Central memory CD8-positive, alpha-beta T cell (primary cell): ENCODE data around the gene MT2A.
A peak's percentile ranks its signal among the peaks of the same experiment; 100 is the strongest.
"Not testable (repeated sequence)": the region's sequence is repeated elsewhere in the genome, so short reads cannot be mapped to it uniquely, and the experiment has no call there.

Experiments
- ATAC-seq: fragments of 150-1000 bp; cut with Tn5 transposase; replicated peaks from 2 replicates; pipeline ENCODE4 v1.10.0; 2022; ENCODE audit warnings: mild to moderate bottlenecking, moderate FRiP score, moderate number of reproducible peaks; ENCODE audit not compliant: poor library complexity, severe bottlenecking; ENCODE audit errors: extremely low read depth
- DNase-seq, 2 donors: peaks; one replicate each; pipeline ENCODE4 v3.0.0; 2021; ENCODE audit warnings: low spot score in 2 of 2
- H3K27ac Mint-ChIP-seq: one replicate; pipeline ENCODE4 v1.8.0; 2022; ENCODE audit warnings: low read depth, mild to moderate bottlenecking, moderate library complexity, mixed read lengths
- H3K27me3 Mint-ChIP-seq: one replicate; pipeline ENCODE4 v1.8.0; 2022; ENCODE audit warnings: mixed read lengths
- H3K36me3 Mint-ChIP-seq: one replicate; pipeline ENCODE4 v1.8.0; 2022; ENCODE audit warnings: mild to moderate bottlenecking, moderate library complexity, mixed read lengths; ENCODE audit not compliant: insufficient read depth
- H3K4me1 Mint-ChIP-seq: one replicate; pipeline ENCODE4 v1.8.0; 2022; ENCODE audit warnings: mixed read lengths
- H3K4me3 Mint-ChIP-seq: one replicate; pipeline ENCODE4 v1.8.0; 2022; ENCODE audit warnings: mild to moderate bottlenecking, moderate library complexity, mixed read lengths
- H3K9me3 Mint-ChIP-seq: one replicate; pipeline ENCODE4 v1.8.0; 2022; ENCODE audit warnings: mixed read lengths

The MT2A gene

GRCh38 chr16:56616608-56617211 lies 8.3 kb downstream of the MT2A start:
- Mint-ChIP-seq H3K4me3 (peak overlapping the region; percentile 44), H3K4me1 (no peaks in the 10 kb centered on the region), H3K36me3 (no peaks in the 10 kb centered on the region), H3K27me3 (peaks cover 14% of the 10 kb centered on the region), H3K9me3 (no peaks in the 10 kb centered on the region), H3K27ac (no peak overlapping the region)
- ATAC-seq: no peak
- DNase-seq: no peak

GRCh38 chr16:56617212-56618085 lies 9.1 kb downstream of the MT2A start:
- no peak for ATAC-seq

GRCh38 chr16:56618138-56618537 lies 9.8 kb downstream of the MT2A start:
- no peaks in the 10 kb centered on the region for H3K4me1 Mint-ChIP-seq
- no peak for ATAC-seq
- H3K9me3 Mint-ChIP-seq: no peaks in the 10 kb centered on the region
- no peak overlapping the region for H3K27ac Mint-ChIP-seq
- H3K27me3 Mint-ChIP-seq: peaks cover 14% of the 10 kb centered on the region
- H3K4me3 Mint-ChIP-seq: no peak overlapping the region
- H3K36me3 Mint-ChIP-seq: no peaks in the 10 kb centered on the region
- no peak for DNase-seq

More at GRCh38 chr16:56617212-56618085, 9.1 kb downstream of the MT2A start:
- no peaks in the 10 kb centered on the region for H3K9me3 Mint-ChIP-seq
- no peaks in the 10 kb centered on the region for H3K36me3 Mint-ChIP-seq
- no peaks in the 10 kb centered on the region for H3K4me1 Mint-ChIP-seq
- no peak for DNase-seq
- peaks cover 14% of the 10 kb centered on the region for H3K27me3 Mint-ChIP-seq
- no peak overlapping the region for H3K27ac Mint-ChIP-seq
- H3K4me3 Mint-ChIP-seq: peak overlapping the region; percentile 53

- Mint-ChIP-seq H3K27ac (no peak overlapping the region), H3K27me3 (peaks cover 14% of the 10 kb centered on the region), H3K36me3 (peaks cover 2% of the 10 kb centered on the region), H3K4me1 (peaks cover 8% of the 10 kb centered on the region), H3K4me3 (no peak overlapping the region), H3K9me3 (no peaks in the 10 kb centered on the region)
- ATAC-seq: no peak
- DNase-seq: no peak
Observed at GRCh38 chr16:56620339-56620897, 12.0 kb downstream of the MT2A start.

GRCh38 chr16:56621665-56622445 lies 13.5 kb downstream of the MT2A start:
- not testable (repeated sequence) for ATAC-seq, H3K27ac Mint-ChIP-seq, H3K4me3 Mint-ChIP-seq, H3K9me3 Mint-ChIP-seq, H3K36me3 Mint-ChIP-seq, DNase-seq
- Mint-ChIP-seq H3K27me3 (peaks cover 10% of the 10 kb centered on the region), H3K4me1 (peaks cover 15% of the 10 kb centered on the region)

- not testable (repeated sequence) for H3K27me3 Mint-ChIP-seq, H3K27ac Mint-ChIP-seq, ATAC-seq, H3K4me3 Mint-ChIP-seq, H3K36me3 Mint-ChIP-seq, H3K9me3 Mint-ChIP-seq, DNase-seq
- H3K4me1 Mint-ChIP-seq: peaks cover 15% of the 10 kb centered on the region
Observed at GRCh38 chr16:56623184-56623583, 14.8 kb downstream of the MT2A start.

GRCh38 chr16:56623637-56624036 lies 15.3 kb downstream of the MT2A start:
- H3K36me3 Mint-ChIP-seq: peaks cover 5% of the 10 kb centered on the region
- ATAC-seq (no peak), DNase-seq (no peak)
- H3K4me1 Mint-ChIP-seq: peaks cover 15% of the 10 kb centered on the region
- no peaks in the 10 kb centered on the region for H3K9me3 Mint-ChIP-seq
- no peak overlapping the region for H3K27ac Mint-ChIP-seq
- no peak overlapping the region for H3K4me3 Mint-ChIP-seq
- no peaks in the 10 kb centered on the region for H3K27me3 Mint-ChIP-seq

GRCh38 chr16:56625140-56625942 lies 17.0 kb downstream of the MT2A start, which contains the start of gene MT1E:
Gene MT1E, plus strand, starts transcription at chr16:56625781. Its CDS starts 71 bp downstream, at chr16:56625852.
- peak; percentile 98 for ATAC-seq
- Mint-ChIP-seq H3K27ac (peak within 1 kb of the TSS; percentile 91), H3K9me3 (no peaks in the 10 kb centered on the region), H3K4me1 (peaks cover 15% of the 10 kb centered on the region), H3K4me3 (peak within 1 kb of the TSS; percentile 97), H3K36me3 (peaks cover 5% of the 10 kb centered on the region), H3K27me3 (peaks cover 1% of the 10 kb centered on the region)
- peak in 1 of 2 donors; percentile 54 for DNase-seq

- no peaks in the 10 kb centered on the region for H3K9me3 Mint-ChIP-seq
- H3K27me3 Mint-ChIP-seq: peaks cover 9% of the 10 kb centered on the region
- ATAC-seq (peak; percentile 13), DNase-seq (no peak)
- peaks cover 15% of the 10 kb centered on the region for H3K4me1 Mint-ChIP-seq
- peak overlapping the region; percentile 91 for H3K27ac Mint-ChIP-seq
- H3K36me3 Mint-ChIP-seq: peaks cover 5% of the 10 kb centered on the region
- H3K4me3 Mint-ChIP-seq: peak overlapping the region; percentile 97
Observed at GRCh38 chr16:56625943-56626654, 17.7 kb downstream of the MT2A start.

- Mint-ChIP-seq H3K4me1 (peaks cover 16% of the 10 kb centered on the region), H3K9me3 (no peaks in the 10 kb centered on the region), H3K27me3 (peaks cover 15% of the 10 kb centered on the region), H3K36me3 (peaks cover 5% of the 10 kb centered on the region), H3K4me3 (peak overlapping the region; percentile 97), H3K27ac (no peak overlapping the region)
- DNase-seq (no peak), ATAC-seq (no peak)
Observed at GRCh38 chr16:56626685-56627084, 18.3 kb downstream of the MT2A start.
